Astrocyte of the cerebellum (primary cell): ENCODE results near the gene DPEP2.

Experiments used
- DNase-seq: peaks from one replicate; pipeline ENCODE4 v3.0.0-alpha.2; 2011; ENCODE audit warnings: low read depth
- H3K4me3 ChIP-seq: 2 replicates; pipeline ENCODE4 v1.5.1; 2011; ENCODE audit warnings: mild to moderate bottlenecking, low read depth, low read length, moderate library complexity
- CTCF ChIP-seq: IDR thresholded peaks from 2 replicates; pipeline ENCODE4 v1.5.1; 2012; ENCODE audit warnings: low read length, low read depth, moderate library complexity, mild to moderate bottlenecking; ENCODE audit errors: missing control alignments
- in situ Hi-C: cut with HindIII; loops from 2 replicates; pipeline ENCODE4 v1.10.0; 2017; ENCODE audit warnings: low sequenced_read_pairs

The DPEP2 gene

DNA sequence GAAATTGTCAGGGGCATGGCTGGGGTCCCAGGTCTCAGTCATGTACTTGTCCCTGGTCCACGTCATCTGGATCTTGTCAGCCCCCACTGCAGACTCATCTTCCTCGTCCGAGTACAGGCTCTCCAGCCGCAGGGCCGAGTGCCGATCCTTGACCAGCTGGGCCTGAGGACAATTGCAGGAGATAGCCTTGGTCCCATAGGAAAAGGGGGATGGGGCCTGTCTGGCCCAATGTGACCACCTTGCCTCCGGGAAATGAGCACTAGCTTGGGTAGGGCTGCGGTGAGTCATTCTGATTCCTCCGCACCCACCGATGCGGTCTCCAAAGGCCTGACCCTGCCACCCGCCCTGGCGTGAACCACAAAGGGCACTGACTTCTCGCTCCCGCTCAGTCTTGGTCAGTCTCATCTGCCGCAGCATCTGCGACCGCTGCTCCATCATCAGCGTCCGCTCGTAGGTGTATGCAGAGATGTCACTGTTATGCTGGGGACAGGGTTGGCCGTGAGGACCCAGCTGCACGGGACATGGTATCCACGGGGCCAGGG is 53.8 kb downstream of the DPEP2 start:
- TF ChIP-seq CTCF, result no peak

DNA sequence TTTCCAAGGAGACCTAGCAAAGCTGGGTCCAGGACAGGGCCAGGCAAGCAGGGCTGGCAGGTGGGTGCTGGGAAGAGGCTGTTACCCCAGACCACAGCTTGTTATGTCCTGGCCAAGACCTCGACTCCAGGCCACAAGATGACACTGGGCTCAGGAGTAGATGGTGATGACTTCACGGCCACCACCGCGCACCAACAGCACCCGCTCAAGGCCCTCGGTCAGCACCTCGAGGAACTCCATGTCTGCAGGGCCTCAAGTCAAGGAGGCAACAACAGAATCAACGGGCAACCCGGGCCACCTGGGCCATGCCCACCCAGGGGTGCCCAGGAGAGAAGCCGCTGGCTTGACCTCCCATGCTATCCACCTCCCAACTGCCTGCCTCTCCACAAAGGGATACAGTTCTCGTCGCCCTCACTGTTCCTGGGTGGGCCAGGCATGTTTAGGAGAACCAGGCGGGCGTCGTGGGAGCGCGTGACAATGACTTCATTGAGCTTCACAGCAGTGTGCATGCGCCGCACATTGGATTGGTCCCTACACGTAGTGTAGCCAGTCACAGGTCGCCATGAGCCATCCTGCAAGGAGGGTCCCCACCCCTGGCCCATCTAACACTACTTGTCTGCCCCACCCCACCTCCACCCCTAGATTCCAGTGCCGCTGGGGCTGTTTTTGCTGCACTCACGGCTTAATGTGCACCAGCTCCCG is 54.4 kb downstream of the DPEP2 start:
- in situ Hi-C loops, result no loop called here

More for the DNA sequence above, 53.8 kb downstream of the DPEP2 start:
- DNase-seq, result no peak
- in situ Hi-C loops, result no loop called here
- H3K4me3 ChIP-seq, result no peak overlapping the region

DNA sequence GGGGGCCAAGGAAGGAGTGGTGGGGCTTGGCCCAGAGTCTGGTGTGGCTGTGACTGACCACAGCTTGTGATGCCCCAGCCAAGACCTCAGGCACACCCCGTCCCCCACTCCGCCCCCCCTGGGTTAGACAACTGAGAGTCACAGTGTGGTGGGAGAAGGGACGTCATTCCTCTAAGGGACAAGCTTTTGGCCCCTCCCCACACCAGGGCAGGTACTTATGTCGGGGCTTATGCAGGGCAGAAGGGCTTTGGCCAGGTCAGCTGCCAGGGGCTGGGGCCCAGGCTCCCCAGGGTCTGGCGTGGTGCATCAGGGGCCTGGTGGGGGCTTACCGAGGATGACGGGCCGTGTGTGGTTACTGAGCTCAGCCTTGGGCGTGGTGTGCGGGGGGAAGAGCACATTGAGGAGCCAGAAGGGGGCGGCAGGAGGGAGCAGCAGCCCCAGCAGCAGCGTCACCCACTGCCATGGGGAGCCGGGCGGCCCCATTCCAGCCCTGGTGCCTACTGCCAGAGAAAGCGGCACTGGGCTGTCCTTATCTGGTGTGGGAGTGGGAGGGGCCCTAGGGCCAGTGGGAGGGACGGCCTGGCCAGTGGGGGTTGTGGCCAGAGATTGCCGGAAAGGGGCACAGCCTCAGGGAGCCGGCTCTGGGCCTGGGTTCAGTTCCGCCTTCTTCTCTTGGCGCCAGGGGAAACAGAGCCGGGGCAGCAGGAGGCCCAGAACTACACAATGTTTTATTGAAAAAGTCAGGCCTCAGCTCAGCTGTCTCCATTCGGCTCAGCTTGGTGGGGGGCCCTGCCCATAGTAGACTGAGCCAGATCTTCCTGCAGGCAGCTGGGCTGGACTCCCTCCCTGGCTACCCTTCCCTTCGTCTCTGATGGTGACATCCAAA is 55.4 kb downstream of the DPEP2 start, which contains the start of gene LCAT:
Gene LCAT, minus strand, starts transcription at position 502 of the 886 bp plus-strand sequence. Its CDS starts 19 bp downstream, at position 483.
- peak; percentile 55 for DNase-seq
- in situ Hi-C loops, result no loop called here
- no peak for TF ChIP-seq CTCF
- H3K4me3 ChIP-seq, result no peak within 1 kb of the TSS

More for the DNA sequence above, 54.4 kb downstream of the DPEP2 start:
- no peak for TF ChIP-seq CTCF
- H3K4me3 ChIP-seq, result no peak overlapping the region
- no peak for DNase-seq

GRCh38 chr16:67943256-67943618 is 56.0 kb downstream of the DPEP2 start:
- no peak for TF ChIP-seq CTCF
- DNase-seq, result no peak
- no peak overlapping the region for H3K4me3 ChIP-seq
- in situ Hi-C loops, result no loop called here

DNA sequence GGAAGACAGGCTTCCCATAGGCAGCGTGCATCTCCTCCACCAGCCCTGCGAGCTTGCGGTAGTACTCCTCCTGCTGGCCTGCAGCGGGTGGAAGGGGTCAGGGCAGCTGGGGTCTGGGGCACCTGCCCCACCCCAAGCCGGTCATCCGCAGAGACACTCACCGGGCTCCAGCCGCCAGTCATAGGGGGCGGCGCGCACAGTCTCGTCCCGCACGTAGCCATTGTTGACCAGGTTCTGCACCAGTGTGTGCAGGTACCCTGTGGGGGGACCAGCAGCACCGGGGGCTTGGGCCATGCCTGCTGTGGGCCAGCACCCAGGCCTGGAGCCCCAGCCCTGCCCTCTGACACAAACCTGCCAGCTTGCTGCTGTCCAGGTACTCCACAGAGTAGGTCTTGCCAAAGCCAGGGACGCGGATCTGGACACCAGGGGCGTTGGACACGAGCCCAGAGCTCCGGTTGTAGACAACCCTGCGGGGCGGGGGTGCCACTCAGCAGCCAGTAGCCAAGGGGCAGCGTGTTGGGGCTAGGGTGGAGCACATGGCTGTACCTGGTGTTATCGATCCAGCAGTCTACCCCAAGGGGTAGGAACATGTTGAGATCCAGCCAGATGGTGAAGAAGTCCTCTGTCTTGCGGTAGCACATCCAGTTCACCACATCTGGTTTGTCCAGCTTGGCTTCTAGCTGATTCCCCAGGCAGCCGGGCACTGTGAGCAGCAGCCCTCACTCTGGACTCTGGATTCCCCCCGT is 56.6 kb downstream of the DPEP2 start:
- H3K4me3 ChIP-seq, result no peak overlapping the region

More for the DNA sequence above, 56.6 kb downstream of the DPEP2 start:
- no peak for DNase-seq
- in situ Hi-C loops, result no loop called here
- no peak for TF ChIP-seq CTCF
